ENCODE results near the gene PANX2.

The PANX2 gene

GRCh38 chr22:50220603-50221409 lies 50.3 kb downstream of the PANX2 start:
- no peak for DNase-seq
- no peaks in the 10 kb centered on the region for H3K4me1 Mint-ChIP-seq
- CTCF ChIA-PET: interaction anchor here (1.6 kb wide), 1 partner anchor 18 kb away, joined by 3 read pairs; no protein-coding TSS in a partner anchor
- H3K27me3 Mint-ChIP-seq: no peaks in the 10 kb centered on the region
- no peak overlapping the region for H3K27ac Mint-ChIP-seq
- H3K4me3 Mint-ChIP-seq: no peak overlapping the region
- no peaks in the 10 kb centered on the region for H3K9me3 Mint-ChIP-seq
- peaks cover 43% of the 10 kb centered on the region for H3K36me3 Mint-ChIP-seq

- Mint-ChIP-seq H3K4me1 (no peaks in the 10 kb centered on the region), H3K27me3 (no peaks in the 10 kb centered on the region), H3K4me3 (no peak overlapping the region), H3K9me3 (no peaks in the 10 kb centered on the region), H3K36me3 (peaks cover 37% of the 10 kb centered on the region), H3K27ac (no peak overlapping the region)
- no peak for DNase-seq
- CTCF ChIA-PET: interaction anchor here (1.6 kb wide), 1 partner anchor 18 kb away, joined by 3 read pairs; no protein-coding TSS in a partner anchor
These were observed 51.1 kb downstream of the PANX2 start for GRCh38 chr22:50221410-50222300.

GRCh38 chr22:50222508-50222907 lies 52.0 kb downstream of the PANX2 start:
- peaks cover 36% of the 10 kb centered on the region for H3K36me3 Mint-ChIP-seq
- DNase-seq: no peak
- CTCF ChIA-PET: no interaction called here
- no peaks in the 10 kb centered on the region for H3K27me3 Mint-ChIP-seq
- no peak overlapping the region for H3K27ac Mint-ChIP-seq
- H3K4me1 Mint-ChIP-seq: no peaks in the 10 kb centered on the region
- H3K4me3 Mint-ChIP-seq: no peak overlapping the region
- no peaks in the 10 kb centered on the region for H3K9me3 Mint-ChIP-seq

GRCh38 chr22:50224071-50224470 lies 53.5 kb downstream of the PANX2 start:
- Mint-ChIP-seq H3K9me3 (no peaks in the 10 kb centered on the region), H3K4me3 (no peak overlapping the region), H3K27ac (no peak overlapping the region), H3K36me3 (peaks cover 38% of the 10 kb centered on the region), H3K4me1 (no peaks in the 10 kb centered on the region), H3K27me3 (no peaks in the 10 kb centered on the region)
- DNase-seq: no peak
- CTCF ChIA-PET: interaction anchor here (1.5 kb wide), 1 partner anchor 9 kb away, joined by 4 read pairs; no protein-coding TSS in a partner anchor

DNA sequence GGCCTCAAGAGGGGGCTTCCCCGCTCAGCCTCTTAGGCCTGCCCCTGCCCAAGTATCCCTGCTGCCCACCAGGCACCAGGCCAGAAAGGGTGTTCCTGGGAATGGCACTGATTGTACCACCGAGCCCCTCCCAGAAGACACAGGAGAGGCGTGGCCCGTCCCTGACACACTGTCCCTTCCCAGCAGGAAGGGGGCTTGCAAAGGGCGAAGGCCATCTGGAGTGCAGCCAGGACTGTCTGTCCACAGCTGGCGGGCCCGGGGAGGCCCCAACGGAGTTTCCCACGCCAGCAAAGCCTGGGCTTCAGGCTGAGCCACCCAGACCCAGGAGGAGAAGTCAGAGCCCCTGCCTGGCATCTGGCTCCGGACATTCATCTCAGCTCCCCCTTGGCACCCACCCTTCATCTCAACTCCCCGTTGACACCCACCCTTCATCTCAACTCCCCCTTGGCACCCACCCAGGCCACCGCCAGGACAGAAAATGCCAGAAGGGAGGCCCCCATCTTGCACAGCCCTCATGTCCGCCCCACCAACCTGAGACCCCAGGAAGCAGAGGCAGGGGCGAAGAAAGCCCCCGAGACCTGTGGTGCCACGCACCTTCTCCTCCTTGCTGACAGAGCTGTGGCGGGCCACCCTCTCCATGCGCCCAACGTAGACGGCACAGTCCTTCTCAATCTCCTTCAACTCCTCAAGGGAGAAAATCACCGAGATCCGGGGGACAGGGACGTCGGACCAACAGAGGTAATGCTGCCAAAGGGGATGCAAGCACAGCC lies 54.9 kb downstream of the PANX2 start:
- Mint-ChIP-seq H3K4me1 (no peaks in the 10 kb centered on the region), H3K4me3 (no peak overlapping the region), H3K36me3 (peaks cover 34% of the 10 kb centered on the region), H3K27ac (no peak overlapping the region), H3K27me3 (no peaks in the 10 kb centered on the region), H3K9me3 (no peaks in the 10 kb centered on the region)
- CTCF ChIA-PET: no interaction called here
- no peak for DNase-seq

DNA sequence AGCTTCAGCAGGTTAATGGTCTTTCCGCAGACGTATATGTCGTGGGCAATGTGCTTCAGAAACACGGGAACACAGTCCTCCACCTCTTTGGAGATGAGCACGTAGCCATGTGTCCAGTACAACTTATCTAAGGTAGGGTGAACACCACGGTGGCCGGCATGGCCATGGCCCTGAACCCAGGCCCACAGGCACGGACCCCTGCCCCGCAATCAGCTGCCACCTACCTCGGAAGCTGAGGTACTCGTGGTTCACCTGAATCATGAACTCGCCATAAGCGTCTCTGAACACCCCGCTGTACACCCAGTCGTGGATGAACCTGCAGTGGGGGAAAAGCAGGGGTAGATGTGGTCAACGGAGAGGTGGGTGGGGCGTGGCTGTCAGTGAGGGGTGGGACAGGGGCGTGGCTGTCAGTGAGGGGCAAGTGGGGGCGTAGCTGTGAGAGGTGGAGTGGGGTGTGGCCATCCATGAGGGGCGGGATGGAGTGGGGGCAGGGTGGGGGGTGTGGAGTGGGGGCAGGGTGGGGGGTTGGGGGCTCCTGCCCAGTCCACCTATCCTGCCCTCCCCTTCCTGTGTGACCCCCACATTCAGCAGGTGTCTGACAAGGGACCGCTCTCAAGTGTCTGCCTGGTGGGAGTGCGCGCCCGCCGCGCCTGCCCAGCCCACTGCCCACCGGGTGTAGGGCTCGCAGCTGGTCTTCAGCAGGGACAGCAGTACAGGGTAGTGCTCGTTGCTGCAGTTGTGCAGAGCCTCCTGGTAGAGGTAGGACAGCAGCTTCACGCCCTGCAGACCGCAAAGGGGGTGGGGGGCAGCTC lies 55.7 kb downstream of the PANX2 start:
- DNase-seq: no peak
- Mint-ChIP-seq H3K9me3 (no peaks in the 10 kb centered on the region), H3K4me1 (no peaks in the 10 kb centered on the region), H3K4me3 (no peak overlapping the region), H3K27me3 (no peaks in the 10 kb centered on the region), H3K36me3 (peaks cover 29% of the 10 kb centered on the region), H3K27ac (no peak overlapping the region)
- CTCF ChIA-PET: interaction anchor here (1.4 kb wide), 1 partner anchor 11 kb away, joined by 3 read pairs; no protein-coding TSS in a partner anchor

DNA sequence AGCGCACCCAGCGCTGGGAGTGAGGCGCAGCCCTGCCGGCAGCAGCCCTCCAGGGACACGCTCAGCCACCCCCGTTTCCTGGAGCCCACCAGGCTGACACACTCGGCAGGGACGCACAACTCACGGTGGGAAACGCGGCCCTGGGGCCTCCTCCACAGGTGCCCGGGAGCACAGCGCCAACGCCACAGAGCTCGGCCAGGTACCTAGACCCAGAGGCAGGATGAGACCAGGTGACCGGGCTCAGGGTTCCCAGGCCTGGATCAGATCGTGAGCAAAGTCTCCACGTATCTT lies 56.3 kb downstream of the PANX2 start:
- no peaks in the 10 kb centered on the region for H3K27me3 Mint-ChIP-seq
- H3K4me1 Mint-ChIP-seq: no peaks in the 10 kb centered on the region
- no peak for DNase-seq
- no peak overlapping the region for H3K4me3 Mint-ChIP-seq
- H3K27ac Mint-ChIP-seq: no peak overlapping the region
- no peaks in the 10 kb centered on the region for H3K9me3 Mint-ChIP-seq
- peaks cover 29% of the 10 kb centered on the region for H3K36me3 Mint-ChIP-seq
- CTCF ChIA-PET: interaction anchor here (1.4 kb wide), 1 partner anchor 10 kb away, joined by 3 read pairs; no protein-coding TSS in a partner anchor

- H3K36me3 Mint-ChIP-seq: peaks cover 27% of the 10 kb centered on the region
- no peak for DNase-seq
- no peaks in the 10 kb centered on the region for H3K9me3 Mint-ChIP-seq
- no peaks in the 10 kb centered on the region for H3K4me1 Mint-ChIP-seq
- H3K4me3 Mint-ChIP-seq: no peak overlapping the region
- no peaks in the 10 kb centered on the region for H3K27me3 Mint-ChIP-seq
- CTCF ChIA-PET: interaction anchor here (1.4 kb wide), 1 partner anchor 10 kb away, joined by 3 read pairs; no protein-coding TSS in a partner anchor
- no peak overlapping the region for H3K27ac Mint-ChIP-seq
These were observed 57.2 kb downstream of the PANX2 start for GRCh38 chr22:50227579-50228215.

GRCh38 chr22:50228366-50228765 lies 57.8 kb downstream of the PANX2 start:
- Mint-ChIP-seq H3K27ac (no peak overlapping the region), H3K36me3 (peaks cover 27% of the 10 kb centered on the region)

DNA sequence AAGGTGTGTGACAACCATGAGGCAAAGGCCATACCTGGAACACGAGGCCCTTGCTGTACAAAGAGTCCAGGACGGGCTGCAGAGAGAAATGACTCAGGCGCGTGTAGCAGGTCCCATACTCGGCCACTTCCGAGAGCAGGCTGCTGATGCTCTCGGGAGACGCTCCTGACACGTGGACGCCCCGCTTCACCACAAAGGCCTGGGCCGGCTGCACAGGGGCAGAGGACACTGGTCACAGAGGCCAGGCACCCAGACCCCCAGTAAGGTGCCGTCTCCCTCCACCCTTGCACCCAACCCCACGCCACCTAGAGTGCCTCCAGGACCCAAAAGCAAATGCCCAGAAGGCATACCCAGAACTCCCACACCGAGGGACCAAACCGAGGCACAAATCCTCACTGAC lies 58.8 kb downstream of the PANX2 start:
- no peak for DNase-seq
- CTCF ChIA-PET: no interaction called here
- Mint-ChIP-seq H3K27me3 (no peaks in the 10 kb centered on the region), H3K4me3 (no peak overlapping the region), H3K4me1 (no peaks in the 10 kb centered on the region), H3K9me3 (no peaks in the 10 kb centered on the region), H3K27ac (no peak overlapping the region), H3K36me3 (peaks cover 24% of the 10 kb centered on the region)

More at GRCh38 chr22:50228366-50228765, 57.8 kb downstream of the PANX2 start:
- Mint-ChIP-seq H3K27me3 (no peaks in the 10 kb centered on the region), H3K4me1 (no peaks in the 10 kb centered on the region), H3K4me3 (no peak overlapping the region), H3K9me3 (no peaks in the 10 kb centered on the region)
- DNase-seq: no peak
- CTCF ChIA-PET: no interaction called here
